Activated T-helper 2 cell treated with anti-CD3 and anti-CD28 coated beads, Interferon-gamma antibody, Interleukin-2, Interleukin-4, amounts not matched to agents 10 μg/mL and 5 μg/mL and 100 μg/mL, durations not matched to agents 14 hours and 24 hours and 36 hours (primary cell): ENCODE data around the gene CCDC180. TPM values are rescaled to one million over a fixed set of nuclear protein-coding genes. Genes with fewer than 3 reads are reported as not detected.
"Not testable (repeated sequence)": the region's sequence is repeated elsewhere in the genome, so short reads cannot be mapped to it uniquely, and the experiment has no call there.

ENCODE experiments used
- DNase-seq: peaks from one replicate; pipeline ENCODE4 v3.0.0; 2021; ENCODE audit warnings: low spot score
- H3K27ac Mint-ChIP-seq: one replicate; pipeline ENCODE4 v1.8.0; 2021; ENCODE audit warnings: mixed read lengths
- H3K27me3 Mint-ChIP-seq: one replicate; pipeline ENCODE4 v1.8.0; 2021; ENCODE audit warnings: low read depth, mixed read lengths
- H3K36me3 Mint-ChIP-seq: one replicate; pipeline ENCODE4 v1.8.0; 2021; ENCODE audit warnings: low read depth, mixed read lengths
- H3K4me1 Mint-ChIP-seq: one replicate; pipeline ENCODE4 v1.8.0; 2021; ENCODE audit warnings: low read depth, mixed read lengths
- H3K4me3 Mint-ChIP-seq: one replicate; pipeline ENCODE4 v1.8.0; 2021; ENCODE audit warnings: low read depth, mild to moderate bottlenecking, moderate library complexity, mixed read lengths
- H3K9me3 Mint-ChIP-seq: one replicate; pipeline ENCODE4 v1.8.0; 2021; ENCODE audit warnings: mixed read lengths
- intact Hi-C: fragments of 100-400 bp; cut with micrococcal nuclease; formaldehyde crosslinking; loops from one replicate; pipeline ENCODE4 v1.15.1; 2023
- total RNA-seq: library from RNA; stranded (reverse); gene quantifications from 2 replicates; pipeline ENCODE4 v1.2.3, GENCODE V29; 2022

The CCDC180 gene
- total RNA-seq: 3.4 and 3.5 TPM in 2 replicates

DNA sequence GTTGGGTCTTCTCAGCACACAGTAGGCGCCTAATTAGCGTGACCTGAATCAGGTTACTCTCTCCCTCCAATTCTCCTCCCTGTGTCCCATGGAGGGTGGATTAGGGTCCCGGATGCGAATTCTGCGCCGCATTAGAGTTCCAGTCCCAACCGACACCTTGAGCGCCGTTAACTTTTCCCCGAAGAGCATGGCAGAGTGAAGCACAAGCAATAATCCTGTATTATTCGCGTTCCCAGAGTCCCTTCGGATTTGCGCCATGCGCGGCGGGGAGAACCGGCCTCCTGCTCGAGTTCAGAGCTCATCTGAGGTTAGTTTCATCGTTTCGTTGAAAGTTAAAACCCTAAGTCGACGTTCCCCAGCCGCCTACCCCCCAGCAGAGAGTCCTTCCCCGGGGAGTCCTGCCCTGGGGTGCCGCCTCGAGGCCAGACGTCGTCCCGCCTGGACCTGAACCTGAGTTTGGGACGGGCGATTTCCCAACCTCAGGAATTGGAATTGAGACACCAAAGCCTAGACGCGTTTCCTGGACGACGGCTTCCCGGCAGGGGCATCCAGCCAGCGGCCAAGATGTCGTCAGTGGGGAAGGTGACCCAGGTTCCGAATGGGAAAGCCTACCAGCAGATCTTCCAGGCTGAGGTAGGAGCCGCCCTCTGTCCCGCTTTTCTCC, at the start of gene CCDC180:
Gene CCDC180 (plus strand): TSS at position 160 of the 664 bp plus-strand sequence. CDS start 405 bp downstream, at position 565.
- no peak within 1 kb of the TSS for H3K27ac Mint-ChIP-seq
- no peak within 1 kb of the TSS for H3K4me3 Mint-ChIP-seq
- no peaks in the 10 kb centered on the region for H3K4me1 Mint-ChIP-seq
- no peak for DNase-seq
- intact Hi-C loops: no loop called here
- no peaks in the 10 kb centered on the region for H3K36me3 Mint-ChIP-seq
- H3K27me3 Mint-ChIP-seq: peaks cover 3% of the 10 kb centered on the region
- no peaks in the 10 kb centered on the region for H3K9me3 Mint-ChIP-seq

DNA sequence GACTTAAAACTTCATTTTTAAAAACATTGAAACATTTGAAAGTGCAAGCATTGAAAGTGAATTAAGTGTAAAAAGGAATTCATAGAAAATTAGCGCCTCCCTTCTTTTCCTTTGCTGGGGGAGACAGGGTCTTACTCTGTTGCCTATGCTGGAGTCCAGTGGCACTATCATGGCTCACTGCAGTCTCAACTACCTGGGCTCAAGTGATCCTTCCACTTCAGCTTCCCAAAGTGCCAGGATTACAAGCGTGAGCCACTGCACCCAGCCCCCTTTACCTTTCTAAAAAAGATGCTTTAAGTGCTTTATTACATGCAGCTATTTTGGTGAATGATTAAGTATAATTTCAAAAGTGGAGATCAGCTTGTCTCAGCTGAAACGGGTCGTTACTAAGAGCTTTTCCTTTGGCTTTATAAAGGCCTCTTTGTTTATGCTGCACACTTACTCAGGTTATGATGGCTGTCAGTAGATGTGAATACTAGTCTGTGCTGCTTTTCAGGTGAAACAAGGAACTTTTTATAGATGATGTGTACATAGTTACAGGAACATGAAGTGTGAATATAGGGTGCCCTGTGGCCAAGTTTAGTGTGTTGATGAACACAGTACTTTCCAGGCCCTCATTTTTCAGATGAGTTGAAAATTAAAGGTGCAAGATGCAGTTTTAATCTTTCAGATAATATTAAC, 47.5 kb upstream of the CCDC180 start:
- H3K36me3 Mint-ChIP-seq, DNase-seq, H3K4me1 Mint-ChIP-seq, H3K4me3 Mint-ChIP-seq, H3K27me3 Mint-ChIP-seq, H3K9me3 Mint-ChIP-seq, intact Hi-C loops, H3K27ac Mint-ChIP-seq: not testable (repeated sequence)

DNA sequence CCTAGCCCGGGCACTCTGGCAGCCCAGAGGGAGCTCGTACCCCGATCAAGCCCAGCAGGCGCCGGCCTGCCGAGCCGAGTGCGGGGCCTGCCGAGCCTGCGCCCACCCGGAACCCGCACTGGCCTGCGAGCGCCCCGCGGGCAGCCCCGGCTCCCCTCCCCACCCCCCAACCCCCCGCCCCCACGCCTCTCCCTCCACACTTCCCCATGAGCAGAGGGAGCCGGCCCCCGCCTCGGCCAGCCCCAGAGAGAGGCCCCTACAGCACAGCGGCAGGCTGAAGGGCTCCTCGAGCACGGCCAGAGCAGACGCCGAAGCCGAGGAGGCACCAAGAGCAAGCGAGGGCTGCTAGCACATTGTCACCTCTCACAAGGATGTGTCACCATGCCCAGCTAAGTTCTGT, 36.2 kb upstream of the CCDC180 start:
- no peaks in the 10 kb centered on the region for H3K9me3 Mint-ChIP-seq

DNA sequence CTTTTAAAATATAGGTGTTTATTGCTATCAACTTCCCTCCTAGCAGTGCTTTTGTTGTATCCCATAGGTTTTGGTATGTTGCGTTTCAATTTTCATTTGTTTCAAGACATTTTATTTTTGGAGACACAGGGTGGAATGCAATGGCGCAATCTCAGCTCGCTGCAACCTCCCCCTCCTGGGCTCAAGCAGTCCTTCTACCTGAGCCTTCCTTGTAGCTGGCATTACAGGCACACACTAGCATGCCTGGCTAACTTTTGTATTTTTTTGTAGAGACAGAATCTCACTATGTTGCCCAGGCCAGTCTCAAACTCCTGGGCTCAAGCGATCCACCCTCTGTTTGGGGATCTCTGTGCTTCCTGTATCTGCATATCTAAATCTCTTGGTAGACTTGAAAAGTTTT, 35.4 kb upstream of the CCDC180 start:
- intact Hi-C loops: no loop called here
- H3K9me3 Mint-ChIP-seq: no peaks in the 10 kb centered on the region
- DNase-seq: no peak
- H3K4me1 Mint-ChIP-seq: no peaks in the 10 kb centered on the region
- H3K27me3 Mint-ChIP-seq: no peaks in the 10 kb centered on the region
- no peak overlapping the region for H3K4me3 Mint-ChIP-seq
- no peaks in the 10 kb centered on the region for H3K36me3 Mint-ChIP-seq
- H3K27ac Mint-ChIP-seq: no peak overlapping the region

More for the DNA sequence above, 36.2 kb upstream of the CCDC180 start:
- no peaks in the 10 kb centered on the region for H3K36me3 Mint-ChIP-seq
- no peak for DNase-seq
- intact Hi-C loops: no loop called here
- no peak overlapping the region for H3K4me3 Mint-ChIP-seq
- no peak overlapping the region for H3K27ac Mint-ChIP-seq
- H3K27me3 Mint-ChIP-seq: no peaks in the 10 kb centered on the region
- no peaks in the 10 kb centered on the region for H3K4me1 Mint-ChIP-seq

DNA sequence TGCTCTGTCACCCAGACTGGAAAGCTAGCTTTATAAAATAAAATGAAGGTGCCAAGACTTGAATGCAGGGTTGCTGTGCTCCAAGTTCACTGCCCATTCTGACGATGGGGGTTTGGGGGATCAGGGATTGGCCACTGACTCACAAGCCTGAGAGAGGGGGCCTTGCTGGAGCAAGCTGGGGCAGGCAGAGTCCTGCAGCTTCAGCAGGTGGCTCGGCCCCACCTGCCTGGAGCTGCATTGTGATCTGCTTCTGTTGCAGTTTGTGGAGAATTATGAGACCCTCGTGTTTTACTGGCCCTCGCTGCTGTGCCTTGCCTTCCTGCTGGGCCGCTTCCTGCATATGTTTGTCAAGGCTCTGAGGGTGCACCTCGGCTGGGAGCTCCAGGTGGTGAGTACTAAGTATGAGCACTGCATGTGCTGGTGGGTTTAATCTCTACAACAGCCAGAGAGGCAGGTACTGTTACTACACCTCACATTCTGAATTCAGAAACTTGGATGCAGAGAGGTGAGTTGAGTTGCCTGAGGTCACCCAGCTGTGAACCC, 31.1 kb upstream of the CCDC180 start:
- no peaks in the 10 kb centered on the region for H3K9me3 Mint-ChIP-seq
- H3K36me3 Mint-ChIP-seq: peaks cover 18% of the 10 kb centered on the region
- no peaks in the 10 kb centered on the region for H3K4me1 Mint-ChIP-seq
- no peak for DNase-seq
- no peak overlapping the region for H3K4me3 Mint-ChIP-seq
- H3K27ac Mint-ChIP-seq: no peak overlapping the region
- H3K27me3 Mint-ChIP-seq: no peaks in the 10 kb centered on the region
- intact Hi-C loops: no loop called here

DNA sequence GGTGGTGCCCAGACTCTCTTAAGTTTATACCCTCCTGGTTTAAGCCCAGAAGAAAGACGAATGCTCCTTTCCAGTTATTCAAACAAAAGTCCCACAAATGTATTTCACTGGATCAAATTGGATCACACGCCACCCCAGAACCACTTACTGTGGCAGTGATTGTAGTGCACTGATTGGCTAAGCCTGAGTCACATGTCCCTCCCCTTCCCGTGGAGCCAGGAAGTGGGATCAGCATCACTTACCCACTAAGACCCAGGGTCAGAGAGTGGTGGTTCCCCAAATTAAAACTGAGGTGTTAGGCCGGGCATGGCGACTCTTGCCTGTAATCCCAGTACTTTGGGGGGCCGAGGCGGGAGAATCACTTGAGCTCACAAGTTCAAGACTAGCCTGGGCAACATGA, 29.5 kb upstream of the CCDC180 start:
- no peaks in the 10 kb centered on the region for H3K4me1 Mint-ChIP-seq
- no peak overlapping the region for H3K4me3 Mint-ChIP-seq
- intact Hi-C loops: no loop called here
- no peaks in the 10 kb centered on the region for H3K9me3 Mint-ChIP-seq
- H3K36me3 Mint-ChIP-seq: peaks cover 25% of the 10 kb centered on the region
- H3K27me3 Mint-ChIP-seq: no peaks in the 10 kb centered on the region
- H3K27ac Mint-ChIP-seq: no peak overlapping the region
- no peak for DNase-seq

DNA sequence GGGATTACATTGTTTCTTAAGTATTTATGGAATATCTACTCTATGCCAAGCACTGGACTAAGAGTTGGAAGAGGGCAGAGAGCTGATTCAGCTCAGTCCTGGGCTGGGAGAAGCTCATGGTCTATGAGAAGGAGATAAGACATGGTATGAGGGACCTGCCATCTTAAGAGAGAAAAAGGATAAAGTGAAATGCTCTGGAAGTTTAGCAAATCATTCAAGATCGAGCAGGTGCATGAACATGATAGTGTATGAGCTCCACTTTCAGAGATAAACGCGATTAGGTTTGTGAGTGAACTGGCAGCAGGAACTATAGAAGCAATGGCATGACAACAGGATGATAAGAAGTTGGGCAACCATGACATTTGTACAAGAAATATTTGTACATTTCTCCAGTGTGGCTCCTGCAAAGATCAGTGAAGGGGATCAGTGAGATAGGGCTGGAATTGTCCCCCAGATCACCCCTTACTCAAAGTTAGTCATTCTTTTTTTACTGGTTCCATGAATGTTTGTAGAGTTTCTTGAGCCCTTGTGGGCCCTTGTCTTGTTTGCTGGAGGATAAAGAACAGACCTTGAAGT, 26.6 kb upstream of the CCDC180 start:
- Mint-ChIP-seq H3K4me1 (no peaks in the 10 kb centered on the region), H3K27me3 (no peaks in the 10 kb centered on the region), H3K4me3 (no peak overlapping the region), H3K36me3 (peaks cover 37% of the 10 kb centered on the region), H3K9me3 (no peaks in the 10 kb centered on the region), H3K27ac (no peak overlapping the region)
- intact Hi-C loops: no loop called here
- DNase-seq: no peak

DNA sequence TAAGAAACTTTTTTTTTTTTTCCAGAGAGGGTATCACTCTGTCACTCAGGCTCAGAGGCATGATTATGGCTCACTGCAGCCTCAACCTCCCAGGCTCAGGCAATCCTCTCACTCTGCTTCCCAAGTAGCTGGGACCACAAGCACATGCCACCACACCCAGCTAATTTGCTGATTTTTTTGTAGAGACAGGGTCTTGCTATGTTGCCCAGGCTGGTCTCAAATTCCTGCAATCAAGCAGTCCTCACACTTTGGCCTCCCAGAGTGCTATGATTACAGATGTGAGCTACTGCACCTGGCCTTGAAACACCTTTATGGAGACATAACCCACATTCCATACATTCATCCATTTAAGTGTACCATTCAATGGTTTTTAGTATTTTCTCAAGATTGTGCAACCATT, 23.7 kb upstream of the CCDC180 start:
- no peak overlapping the region for H3K4me3 Mint-ChIP-seq
- intact Hi-C loops: no loop called here
- no peak overlapping the region for H3K27ac Mint-ChIP-seq
- H3K9me3 Mint-ChIP-seq: peaks cover 5% of the 10 kb centered on the region
- no peaks in the 10 kb centered on the region for H3K27me3 Mint-ChIP-seq
- no peaks in the 10 kb centered on the region for H3K4me1 Mint-ChIP-seq
- DNase-seq: no peak
- H3K36me3 Mint-ChIP-seq: peaks cover 51% of the 10 kb centered on the region

DNA sequence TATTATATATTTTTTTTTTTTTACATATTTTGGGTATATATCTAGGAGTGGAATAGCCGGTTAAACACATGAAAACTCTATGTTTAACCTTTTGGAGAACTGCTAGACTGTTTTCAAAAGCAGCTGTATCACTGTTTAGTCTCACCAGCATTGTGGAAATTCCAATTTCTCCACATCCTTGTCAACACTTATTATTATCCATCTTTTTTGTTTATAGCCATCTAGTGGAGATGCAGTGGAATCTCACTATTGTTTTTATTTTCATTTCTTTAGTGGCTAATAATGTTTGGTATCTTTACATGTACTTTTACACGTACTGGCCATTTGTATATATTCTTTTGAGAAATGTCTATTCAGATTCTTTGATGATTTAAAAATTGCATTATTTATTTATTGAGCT, 22.7 kb upstream of the CCDC180 start:
- intact Hi-C loops: no loop called here
- Mint-ChIP-seq H3K36me3 (peaks cover 48% of the 10 kb centered on the region), H3K27ac (no peak overlapping the region), H3K4me1 (no peaks in the 10 kb centered on the region), H3K27me3 (no peaks in the 10 kb centered on the region), H3K4me3 (no peak overlapping the region), H3K9me3 (peaks cover 5% of the 10 kb centered on the region)
- DNase-seq: no peak

DNA sequence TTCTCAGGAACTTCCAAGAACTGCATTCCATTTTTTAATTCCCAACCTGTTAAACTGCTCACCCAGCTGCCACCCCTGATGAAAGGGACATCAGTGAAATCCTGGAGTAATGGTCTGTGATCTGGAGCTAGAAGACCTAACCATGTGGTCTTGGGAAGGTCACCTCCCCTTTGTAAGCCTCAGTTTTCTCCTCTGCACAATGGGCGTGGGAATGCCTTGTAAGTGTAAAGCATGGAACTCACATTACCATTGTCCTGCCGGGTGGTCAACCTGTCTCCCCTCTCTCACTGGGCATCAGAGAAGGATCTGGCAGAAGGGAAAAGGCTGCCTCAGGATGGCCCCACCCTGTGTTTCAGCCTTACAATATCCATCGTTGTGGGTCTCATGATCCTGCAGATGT, 15.3 kb upstream of the CCDC180 start:
- Mint-ChIP-seq H3K4me3 (no peak overlapping the region), H3K27ac (no peak overlapping the region), H3K27me3 (no peaks in the 10 kb centered on the region), H3K36me3 (peaks cover 12% of the 10 kb centered on the region), H3K4me1 (peaks cover 2% of the 10 kb centered on the region), H3K9me3 (peaks cover 1% of the 10 kb centered on the region)
- DNase-seq: no peak
- intact Hi-C loops: no loop called here

DNA sequence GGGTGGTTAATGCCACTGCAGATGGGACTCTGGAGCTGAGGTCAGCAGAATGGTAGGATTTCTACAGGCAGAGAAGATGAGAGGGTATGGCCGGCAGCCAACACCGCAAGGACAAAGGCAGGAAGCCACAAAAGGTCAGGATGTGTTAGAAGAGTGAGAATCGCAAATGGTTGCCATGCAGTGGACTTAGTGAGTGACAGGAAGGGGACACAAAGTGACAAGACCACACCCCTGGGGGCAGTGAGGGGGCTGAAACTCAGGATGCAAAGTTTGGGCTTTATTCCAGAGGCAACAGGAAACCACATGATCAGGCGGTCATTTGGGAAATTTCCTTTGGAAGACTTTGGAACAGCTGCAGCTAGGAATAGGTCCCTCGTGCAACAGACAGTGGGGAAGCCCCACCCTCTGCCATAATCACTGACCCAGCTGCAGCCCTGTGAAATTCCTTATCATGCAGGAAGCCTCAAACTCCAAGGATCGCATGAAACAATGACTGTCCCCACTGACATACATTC, 14.2 kb upstream of the CCDC180 start:
- DNase-seq: no peak
- Mint-ChIP-seq H3K27ac (no peak overlapping the region), H3K9me3 (peaks cover 11% of the 10 kb centered on the region), H3K4me3 (no peak overlapping the region), H3K4me1 (peaks cover 2% of the 10 kb centered on the region), H3K27me3 (no peaks in the 10 kb centered on the region), H3K36me3 (peaks cover 5% of the 10 kb centered on the region)
- intact Hi-C loops: no loop called here

DNA sequence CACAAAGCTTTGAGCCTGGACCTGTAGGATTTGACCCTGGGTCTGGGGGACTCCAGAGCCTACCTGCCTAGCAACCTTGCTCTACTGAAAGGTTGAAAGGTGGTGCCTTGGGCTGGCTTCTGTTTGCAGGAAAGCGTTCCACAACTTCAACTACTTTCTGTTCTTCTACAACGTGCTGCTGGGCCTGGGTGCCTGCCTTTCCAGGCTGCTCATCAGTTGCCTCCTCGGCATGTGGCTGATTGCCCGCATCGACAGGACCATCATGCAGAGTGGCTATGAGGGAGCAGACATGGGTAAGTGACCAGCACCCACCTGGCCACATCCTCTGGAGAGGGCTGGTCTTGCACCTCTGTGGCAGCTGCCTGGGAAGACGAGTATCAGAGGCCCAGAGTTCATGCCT, 13.6 kb upstream of the CCDC180 start:
- DNase-seq: no peak
- Mint-ChIP-seq H3K4me1 (peaks cover 2% of the 10 kb centered on the region), H3K4me3 (no peak overlapping the region), H3K27ac (no peak overlapping the region), H3K27me3 (no peaks in the 10 kb centered on the region), H3K9me3 (peaks cover 11% of the 10 kb centered on the region), H3K36me3 (peaks cover 4% of the 10 kb centered on the region)
- intact Hi-C loops: no loop called here

DNA sequence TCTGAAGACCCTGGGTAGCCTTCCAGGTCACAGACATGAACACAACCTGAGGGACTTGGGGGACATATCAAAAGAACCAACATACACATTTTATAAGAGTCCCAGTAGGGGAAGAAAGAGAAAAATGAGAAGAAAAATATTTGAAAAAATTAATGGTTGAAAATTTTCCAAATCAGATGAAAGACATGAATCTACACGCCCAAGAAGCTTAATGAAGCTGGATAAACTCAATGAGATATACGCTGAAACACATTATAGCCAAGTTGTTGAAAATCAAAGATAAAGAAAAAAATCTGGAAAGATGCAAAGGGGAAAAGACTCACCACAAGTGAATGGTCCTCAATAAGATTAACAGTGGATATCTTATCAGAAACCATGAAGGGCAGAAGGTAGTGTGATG, 9.6 kb upstream of the CCDC180 start:
- H3K27ac Mint-ChIP-seq: no peak overlapping the region

More for the DNA sequence above, 9.6 kb upstream of the CCDC180 start:
- H3K4me1 Mint-ChIP-seq: peaks cover 4% of the 10 kb centered on the region
- intact Hi-C loops: no loop called here
- peaks cover 4% of the 10 kb centered on the region for H3K36me3 Mint-ChIP-seq
- DNase-seq: no peak
- H3K4me3 Mint-ChIP-seq: no peak overlapping the region
- H3K27me3 Mint-ChIP-seq: no peaks in the 10 kb centered on the region
- H3K9me3 Mint-ChIP-seq: peaks cover 21% of the 10 kb centered on the region
